Measurements from ENCODE around the gene MAN1A1. TPM values are rescaled to one million over a fixed set of nuclear protein-coding genes. Genes with fewer than 3 reads are reported as not detected.

Gene MAN1A1
- total and polyA plus RNA-seq, 2 of the 8 experiments (the other 6 are each of a cell fraction or from before 2014, with no cell fraction given) = 1.8 to 5.4 TPM

GRCh38 chr6:119340796-119341487 is 8.6 kb downstream of the MAN1A1 start:
- Histone ChIP-seq H4K91ac (replicated peaks; ENCODE audit: insufficient read length, low read length) (no peak overlapping the region), H3K23ac (ENCODE audit: insufficient read length) (no peak overlapping the region), H3K56ac (replicated peaks; ENCODE audit: insufficient read length, low read depth, low read length) (no peak overlapping the region), H3K4me3 (ENCODE audit: extremely low read depth in 1 of 4, insufficient read depth in 2 of 4, low read depth in 3 of 4, low read length in 4 of 4) (peak overlapping the region in 1 of 4 experiments; percentile 13; a peak in 1 of 8 replicates), H2BK15ac (ENCODE audit: low read length) (0 out of 2 replicates have a peak overlapping the region, but pooled peaks have one; percentile 2), H3K4me2 (ENCODE audit: insufficient read depth in 1 of 2, low read depth in 2 of 2, low read length in 2 of 2) (peak overlapping the region in 1 of 2 experiments; percentile 8; a peak in 3 of 4 replicates), H3K14ac (ENCODE audit: insufficient read length) (no peak overlapping the region), H4K5ac (ENCODE audit: insufficient read length, low read depth, low read length) (no peak overlapping the region), H3K4ac (replicated peaks; ENCODE audit: insufficient read length, low read depth, low read length) (no peak overlapping the region), H3K4me1 (replicated peaks in 1 of 4; ENCODE audit: control insufficient read depth in 3 of 4, insufficient read depth in 4 of 4, low read length in 3 of 4) (peaks cover 0 to 7% (median 5%) of the 10 kb centered on the region in 4 experiments; a peak in 5 of 7 replicates), H3K27ac (ENCODE audit: low read depth, low read length) (no peak overlapping the region), H3K23me2 (ENCODE audit: low read depth, low read length) (no peaks in the 10 kb centered on the region), H4K20me1 (replicated peaks in 1 of 2; ENCODE audit: control insufficient read depth in 1 of 2, insufficient read depth in 2 of 2, low read length in 2 of 2) (no peaks in the 10 kb centered on the region), H4K8ac (ENCODE audit: extremely low read depth, insufficient read depth, low read length) (no peak overlapping the region), H2AK5ac (ENCODE audit: low read depth, low read length) (no peak overlapping the region), H3K27me3 (replicated peaks in 1 of 4; ENCODE audit: control insufficient read depth in 3 of 4, extremely low read depth in 1 of 4, insufficient read depth in 3 of 4, low read length in 3 of 4) (no peaks in the 10 kb centered on the region), H3K36me3 (ENCODE audit: control insufficient read depth in 2 of 4, insufficient read depth in 4 of 4, low read length in 3 of 4) (no peaks in the 10 kb centered on the region), H3K79me1 (ENCODE audit: low read depth, low read length) (no peaks in the 10 kb centered on the region), H2BK120ac (replicated peaks; ENCODE audit: low read depth, low read length) (no peak overlapping the region), H2BK5ac (ENCODE audit: low read depth, low read length) (no peak overlapping the region), H3K9me3 (ENCODE audit: insufficient read depth in 2 of 2, low read depth in 1 of 2, low read length in 1 of 2) (no peaks in the 10 kb centered on the region), H3K9ac (replicated peaks in 1 of 4; ENCODE audit: extremely low read depth in 1 of 4, low read depth in 3 of 4, low read length in 3 of 4) (no peak overlapping the region), H2BK12ac (ENCODE audit: low read depth, low read length) (no peak overlapping the region), H2BK20ac (ENCODE audit: low read length) (no peak overlapping the region), H3K18ac (ENCODE audit: extremely low read depth, low read length) (no peak overlapping the region), H2AFZ (ENCODE audit: low read length) (0 out of 2 replicates have a peak overlapping the region, but pooled peaks have one; percentile 77), H3K79me2 (ENCODE audit: control insufficient read depth in 1 of 2, insufficient read depth in 2 of 2, low read length in 2 of 2) (no peaks in the 10 kb centered on the region)
- DNase-seq (ENCODE audit: low read depth in 1 of 2, low spot score in 2 of 2) = peak in 1 of 2 experiments; percentile 49
- TF ChIP-seq SP1 (IDR thresholded peaks at IDR 0.05; ENCODE audit: low read depth, low read length) (0 out of 2 replicates have a peak, but pooled peaks have one; percentile 33), CEBPB (IDR thresholded peaks at IDR 0.05; ENCODE audit: low read depth, low read length) (peak; percentile 67; the same call in 1 of the 2 replicates), PHF8 (conservative IDR thresholded peaks at IDR 0.05; ENCODE audit: low read depth, low read length) (no peak), HDAC6 (IDR thresholded peaks at IDR 0.05; ENCODE audit: low read depth, low read length) (no peak), JUND (IDR thresholded peaks at IDR 0.05; ENCODE audit: low read length) (no peak), SIN3A (conservative IDR thresholded peaks at IDR 0.05 in 1 of 2, IDR thresholded peaks at IDR 0.05 in 1 of 2; ENCODE audit: low read depth in 1 of 2, low read length in 2 of 2) (0 out of 4 replicates have a peak, but pooled peaks of 1 of the 2 experiments have one; percentile 22)
- ChIA-PET CTCF (ENCODE audit: partially characterized antibody) (interaction anchor here (1.1 to 1.6 kb wide), 3 partner anchors 9 to 193 kb away, joined by 3 to 5 read pairs (median 4); no protein-coding TSS in a partner anchor), POLR2A (ENCODE audit: partially characterized antibody) (no interaction called here)
- WGBS, 2 experiments (ENCODE audit: extremely low coverage in 1 of 2, insufficient coverage in 1 of 2, insufficient read length in 1 of 2, insufficient replicate concordance in 2 of 2, low coverage in 1 of 2, low lambda C conversion rate in 2 of 2, missing lambda C conversion rate in 1 of 2) = 58% methylated on average over 8 of the region's 8 CpGs; no CpG with 5 or more reads in 1 of the 2 experiments
- FAIRE-seq = peak; percentile 69
